Subcutaneous adipose tissue (tissue), 4 donors: ENCODE data around the gene FLNC. TPM values are rescaled to one million over a fixed set of nuclear protein-coding genes. Genes with fewer than 3 reads are reported as not detected.

Source experiments
- CTCF ChIP-seq: fragments of 450-650 bp; IDR thresholded peaks from one replicate; pipeline ENCODE4 v1.5.1; 2016; ENCODE audit warnings: low read depth, mild to moderate bottlenecking, control low read depth, antibody characterized with exemption, moderate library complexity
- total RNA-seq, 4 donors: library from RNA; depleted of rRNA; stranded (reverse); fragments of >200 nt; gene quantifications; one replicate each; pipeline ENCODE4 v1.1.0, GENCODE V29; 2016

The FLNC gene
- total RNA-seq, 4 donors from 2014 or later = 3.3 to 10.3 (median 4.8) TPM

DNA sequence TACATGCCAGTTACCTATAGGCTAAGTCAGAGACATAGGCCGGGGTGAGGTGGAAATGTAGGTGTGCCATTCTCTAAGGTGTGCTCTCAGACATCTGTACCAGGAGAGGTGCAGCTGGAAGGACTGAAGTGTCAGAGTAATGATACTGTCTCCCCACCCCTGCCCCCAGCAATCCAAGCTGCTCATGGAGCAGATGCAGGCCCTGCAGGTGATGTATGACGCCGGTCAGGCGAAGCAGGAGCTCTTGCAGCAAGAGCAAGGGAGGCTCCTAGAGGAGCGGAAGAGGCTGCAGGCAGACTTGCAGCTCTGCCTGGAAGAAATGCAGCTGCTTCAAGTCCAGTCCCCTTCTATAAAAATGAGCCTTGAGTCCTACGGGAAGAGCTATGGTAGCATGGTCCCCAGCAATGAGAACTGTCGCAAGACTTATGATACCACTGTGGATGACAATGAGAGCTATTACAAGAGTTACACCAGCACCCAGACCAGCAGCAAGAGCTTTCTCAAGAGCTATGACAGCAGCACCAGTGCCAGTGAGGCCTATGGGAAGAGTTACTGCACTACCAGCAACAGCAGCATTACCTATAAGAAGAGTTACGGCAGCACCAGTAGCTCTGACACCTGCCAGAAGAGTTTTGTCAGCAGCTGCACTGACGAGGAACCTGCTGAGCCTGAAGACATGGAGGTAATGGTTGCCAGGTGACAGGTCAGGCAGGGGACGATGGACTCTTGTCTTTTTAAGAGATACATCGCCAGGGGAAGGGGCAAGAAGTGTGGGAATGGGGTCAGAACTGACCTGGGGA, 18.4 kb upstream of the FLNC start:
- no peak for TF ChIP-seq CTCF

- no peak for TF ChIP-seq CTCF
Measured at GRCh38 chr7:128812514-128813168, 17.6 kb upstream of the FLNC start.

- TF ChIP-seq CTCF = no peak
Measured at GRCh38 chr7:128814499-128814898, 15.7 kb upstream of the FLNC start.

DNA sequence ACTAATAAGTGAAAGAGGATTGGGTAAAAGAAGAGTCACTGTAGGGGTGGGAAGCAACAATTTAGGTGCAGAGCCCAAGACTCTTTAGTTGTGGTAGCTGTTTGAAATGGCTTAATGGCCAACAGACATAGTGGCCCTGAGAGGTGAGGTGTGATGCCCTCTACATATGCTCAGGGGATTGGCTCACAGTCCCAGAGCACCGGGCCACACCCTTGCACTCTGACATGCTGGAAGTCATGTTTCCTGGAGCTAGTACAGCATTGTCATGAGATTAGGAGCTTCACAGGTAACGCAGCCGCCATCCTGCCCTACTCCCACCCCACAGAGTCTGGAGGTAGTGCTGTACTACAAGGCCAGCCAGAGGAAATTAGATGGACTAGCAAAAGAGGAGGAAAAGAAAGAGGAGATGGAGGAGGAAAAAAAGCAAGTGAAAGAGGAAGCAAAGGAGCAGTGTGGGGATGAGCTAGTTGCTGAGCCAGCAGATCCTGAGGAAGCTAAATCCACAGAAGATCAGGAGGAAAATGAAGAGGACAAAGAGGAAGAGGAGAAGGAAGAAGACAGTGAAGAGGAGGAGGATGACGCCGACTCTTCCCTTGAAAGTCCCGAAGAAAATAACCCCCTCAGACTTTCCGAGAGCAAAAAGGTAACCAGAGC, 14.8 kb upstream of the FLNC start:
- no peak for TF ChIP-seq CTCF

DNA sequence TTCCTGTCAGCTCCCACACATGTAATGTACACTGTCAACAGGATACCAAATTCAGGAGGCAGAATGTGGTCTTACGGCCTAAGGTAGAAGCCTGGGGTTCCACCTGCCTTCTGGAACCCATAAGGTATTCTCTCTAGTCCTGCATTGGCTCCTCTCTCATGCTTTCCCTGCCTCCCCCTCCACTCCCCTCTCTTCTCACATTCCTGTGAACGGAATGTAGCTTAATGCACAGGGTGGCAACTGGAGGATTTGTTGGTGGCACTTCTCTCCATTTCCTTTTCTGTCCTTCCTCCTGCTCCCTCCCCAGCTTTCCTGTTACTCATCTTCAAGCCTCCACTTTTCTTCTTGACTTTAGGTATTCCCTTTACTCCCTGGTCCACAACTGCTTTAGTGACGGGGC, 11.5 kb upstream of the FLNC start:
- no peak for TF ChIP-seq CTCF

DNA sequence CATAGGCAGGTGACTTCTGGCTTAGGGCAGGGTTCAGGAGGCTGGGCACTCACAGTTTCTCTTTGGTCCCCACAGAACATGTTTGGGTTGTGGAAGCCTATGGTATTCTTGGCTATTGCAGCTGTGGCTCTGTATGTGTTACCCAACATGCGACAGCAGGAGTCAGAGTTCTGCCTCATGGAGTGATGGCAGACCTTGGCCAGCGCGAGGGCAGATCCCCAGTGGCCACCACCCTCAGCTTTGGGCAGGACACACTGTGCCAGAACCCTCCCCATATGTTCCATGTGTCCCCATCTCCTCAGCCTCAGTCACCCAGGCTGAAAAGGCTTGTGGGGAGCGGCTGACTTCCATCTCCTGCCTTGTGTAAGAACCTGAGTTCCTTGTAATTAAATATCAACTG, 8.5 kb upstream of the FLNC start:
- no peak for TF ChIP-seq CTCF

DNA sequence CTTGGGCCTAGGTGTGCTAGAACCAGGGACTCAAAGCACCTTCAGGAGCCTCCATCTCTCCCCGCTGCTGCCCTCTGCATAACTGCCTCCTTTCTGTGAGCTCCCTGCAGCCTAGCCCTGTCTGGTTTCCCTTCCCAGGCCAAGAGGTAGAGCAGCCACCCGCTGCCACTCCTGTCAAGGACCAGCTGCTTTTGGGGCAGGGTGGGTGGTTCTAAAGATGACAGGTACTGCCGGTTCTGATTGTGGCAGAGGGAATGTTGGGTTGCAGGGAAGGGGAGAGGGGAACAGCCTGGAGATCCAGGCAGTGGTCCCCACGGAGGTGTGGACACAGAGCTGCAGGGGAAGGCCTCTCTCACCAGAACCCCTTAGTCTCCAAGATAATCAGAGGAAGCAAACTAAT, 3.7 kb upstream of the FLNC start:
- no peak for TF ChIP-seq CTCF
